Measurements from ENCODE around the gene CLSTN2. TPM values are rescaled to one million over a fixed set of nuclear protein-coding genes. Genes with fewer than 3 reads are reported as not detected.
"Not testable (repeated sequence)": the region's sequence is repeated elsewhere in the genome, so short reads cannot be mapped to it uniquely, and the experiment has no call there.

CLSTN2 gene
- total RNA-seq, 1 experiment from 2014 or later: not detected

DNA sequence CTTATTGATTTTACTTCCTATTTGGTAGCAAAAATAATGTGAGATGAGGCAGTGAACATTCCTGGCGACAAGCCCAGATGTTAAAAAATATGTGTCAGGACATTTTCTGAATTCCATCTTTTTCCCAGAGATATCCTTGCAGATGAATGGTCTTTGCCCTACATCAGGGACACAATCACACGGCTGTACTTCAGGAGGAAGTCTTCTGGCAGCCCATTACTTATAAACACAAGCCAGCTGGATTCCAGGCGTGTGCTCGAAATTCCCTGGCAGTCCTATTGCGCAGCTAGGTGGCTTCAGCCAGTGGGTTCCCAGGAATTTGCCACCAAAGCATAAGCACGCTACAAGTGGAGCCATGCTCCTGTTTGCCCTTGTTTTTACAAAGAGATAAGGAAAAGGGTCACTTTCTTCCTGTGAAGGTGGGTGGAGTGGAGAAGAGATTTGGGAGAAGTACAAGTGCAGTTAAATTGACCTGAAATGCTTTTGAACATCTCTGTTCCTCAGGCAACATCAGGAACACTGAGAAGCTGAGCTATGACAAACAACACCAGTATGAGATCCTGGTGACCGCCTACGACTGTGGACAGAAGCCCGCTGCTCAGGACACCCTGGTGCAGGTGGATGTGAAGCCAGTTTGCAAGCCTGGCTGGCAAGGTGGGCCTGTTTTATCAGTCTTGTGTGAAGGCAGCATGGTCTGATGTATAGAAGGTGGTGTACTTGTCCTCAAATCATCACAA, 485.8 kb downstream of the CLSTN2 start:
- Histone ChIP-seq H3K9me2 (replicated peaks; ENCODE audit: low read length) (no peaks in the 10 kb centered on the region), H3K27me3 (ENCODE audit: low read length) (0 out of 2 replicates have a peak, but pooled peaks cover 12% of the 10 kb centered on the region), H3K4me3 (ENCODE audit: low read length) (no peak overlapping the region), H3F3A (ENCODE audit: low read length, unreplicated experiment) (no peaks in the 10 kb centered on the region), H3K27ac (ENCODE audit: low read length) (no peak overlapping the region), H3K9ac (ENCODE audit: low read length) (no peak overlapping the region), H3K79me2 (ENCODE audit: low read length) (no peaks in the 10 kb centered on the region), H3K9me3 (ENCODE audit: low read length) (no peaks in the 10 kb centered on the region), H4K20me1 (ENCODE audit: low read length) (no peaks in the 10 kb centered on the region), H3K4me1 (ENCODE audit: insufficient read depth, low read length) (no peaks in the 10 kb centered on the region), H3K36me3 (ENCODE audit: low read depth, low read length) (no peaks in the 10 kb centered on the region), H3K4me2 (ENCODE audit: low read length) (no peak overlapping the region), H2AFZ (ENCODE audit: low read length) (no peak overlapping the region)
- BruUV-seq (replicated peaks): no TSS peak
- ChIA-PET POLR2A (ENCODE audit: unreplicated experiment) (no interaction called here), CTCF (no interaction called here)
- TF ChIP-seq EZH2 (IDR thresholded peaks at IDR 0.05; ENCODE audit: low read length, unreplicated experiment) (no peak), EZH2phosphoT487 (IDR thresholded peaks at IDR 0.05; ENCODE audit: borderline replicate concordance, low read length) (no peak)
- TF ChIP-seq, protein P1, sequence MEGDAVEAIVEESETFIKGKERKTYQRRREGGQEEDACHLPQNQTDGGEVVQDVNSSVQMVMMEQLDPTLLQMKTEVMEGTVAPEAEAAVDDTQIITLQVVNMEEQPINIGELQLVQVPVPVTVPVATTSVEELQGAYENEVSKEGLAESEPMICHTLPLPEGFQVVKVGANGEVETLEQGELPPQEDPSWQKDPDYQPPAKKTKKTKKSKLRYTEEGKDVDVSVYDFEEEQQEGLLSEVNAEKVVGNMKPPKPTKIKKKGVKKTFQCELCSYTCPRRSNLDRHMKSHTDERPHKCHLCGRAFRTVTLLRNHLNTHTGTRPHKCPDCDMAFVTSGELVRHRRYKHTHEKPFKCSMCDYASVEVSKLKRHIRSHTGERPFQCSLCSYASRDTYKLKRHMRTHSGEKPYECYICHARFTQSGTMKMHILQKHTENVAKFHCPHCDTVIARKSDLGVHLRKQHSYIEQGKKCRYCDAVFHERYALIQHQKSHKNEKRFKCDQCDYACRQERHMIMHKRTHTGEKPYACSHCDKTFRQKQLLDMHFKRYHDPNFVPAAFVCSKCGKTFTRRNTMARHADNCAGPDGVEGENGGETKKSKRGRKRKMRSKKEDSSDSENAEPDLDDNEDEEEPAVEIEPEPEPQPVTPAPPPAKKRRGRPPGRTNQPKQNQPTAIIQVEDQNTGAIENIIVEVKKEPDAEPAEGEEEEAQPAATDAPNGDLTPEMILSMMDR (conservative IDR thresholded peaks at IDR 0.05; ENCODE audit: low read depth, low read length): no peak
- intact Hi-C loops (cut with micrococcal nuclease): no loop called here
- no peak for DNase-seq
- no peak for ATAC-seq

DNA sequence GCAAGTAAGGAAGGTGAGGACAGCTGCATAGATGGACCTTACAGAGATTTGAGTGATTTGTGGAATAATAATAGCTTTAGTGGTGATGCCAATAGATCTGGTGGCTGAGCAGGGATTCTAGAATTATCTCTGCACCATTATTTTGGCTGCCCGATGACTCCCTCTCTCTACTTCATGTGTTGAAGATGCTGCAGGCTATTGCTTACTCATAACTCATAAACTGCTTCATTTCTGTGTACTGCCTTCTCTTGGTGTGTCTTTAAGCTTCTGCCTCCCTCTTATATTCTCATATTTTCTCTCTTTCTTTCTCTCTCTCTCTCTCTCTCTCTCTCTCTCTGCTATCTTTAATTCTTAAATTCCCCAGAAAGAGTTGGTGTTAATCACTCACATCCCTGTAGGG, 486.9 kb downstream of the CLSTN2 start:
- ChIA-PET CTCF (no interaction called here), POLR2A (ENCODE audit: unreplicated experiment) (no interaction called here)
- no peaks in the 10 kb centered on the region for H3K79me2 ChIP-seq (ENCODE audit: low read length)
- 0 out of 2 replicates have a peak, but pooled peaks cover 10% of the 10 kb centered on the region for H3K27me3 ChIP-seq (ENCODE audit: low read length)
- no peak overlapping the region for H2AFZ ChIP-seq (ENCODE audit: low read length)
- ATAC-seq (no peak), DNase-seq (no peak)
- TF ChIP-seq EZH2phosphoT487 (IDR thresholded peaks at IDR 0.05; ENCODE audit: borderline replicate concordance, low read length) (no peak), EZH2 (IDR thresholded peaks at IDR 0.05; ENCODE audit: low read length, unreplicated experiment) (no peak)
- TF ChIP-seq, protein P1 (conservative IDR thresholded peaks at IDR 0.05; ENCODE audit: low read depth, low read length): no peak
- no peaks in the 10 kb centered on the region for H3K4me1 ChIP-seq (ENCODE audit: insufficient read depth, low read length)
- intact Hi-C loops (cut with micrococcal nuclease): no loop called here
- no peak overlapping the region for H3K9ac ChIP-seq (ENCODE audit: low read length)
- BruUV-seq (replicated peaks): no TSS peak
- H3F3A ChIP-seq (ENCODE audit: low read length, unreplicated experiment): no peaks in the 10 kb centered on the region
- no peaks in the 10 kb centered on the region for H3K9me3 ChIP-seq (ENCODE audit: low read length)
- no peaks in the 10 kb centered on the region for H3K9me2 ChIP-seq (replicated peaks; ENCODE audit: low read length)
- no peak overlapping the region for H3K4me3 ChIP-seq (ENCODE audit: low read length)
- no peak overlapping the region for H3K27ac ChIP-seq (ENCODE audit: low read length)
- H3K36me3 ChIP-seq (ENCODE audit: low read depth, low read length): no peaks in the 10 kb centered on the region
- H4K20me1 ChIP-seq (ENCODE audit: low read length): no peaks in the 10 kb centered on the region
- H3K4me2 ChIP-seq (ENCODE audit: low read length): no peak overlapping the region

DNA sequence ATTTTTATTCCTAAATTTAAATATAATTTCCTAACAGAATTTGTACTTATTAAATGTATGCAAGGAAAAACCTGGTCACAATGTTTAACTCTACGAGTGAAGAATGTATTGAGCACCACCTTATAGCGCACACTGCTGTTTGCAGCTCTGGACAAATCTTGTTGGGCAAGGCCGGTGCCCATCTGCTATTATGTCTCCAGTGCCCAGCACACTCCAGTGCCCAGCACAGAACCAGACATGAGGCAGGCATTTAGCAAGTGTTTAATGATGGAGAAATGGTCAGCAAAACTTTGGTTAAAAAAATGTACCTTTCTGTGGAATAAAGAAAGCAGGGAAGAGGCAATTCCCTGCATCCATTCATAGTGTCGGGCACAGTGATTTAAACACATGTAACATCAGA, 488.2 kb downstream of the CLSTN2 start:
- Histone ChIP-seq H3K79me2 (ENCODE audit: low read length) (no peaks in the 10 kb centered on the region), H3K36me3 (ENCODE audit: low read depth, low read length) (no peaks in the 10 kb centered on the region), H3K4me3 (ENCODE audit: low read length) (no peak overlapping the region), H3K9ac (ENCODE audit: low read length) (no peak overlapping the region), H3F3A (ENCODE audit: low read length, unreplicated experiment) (no peaks in the 10 kb centered on the region), H3K9me3 (ENCODE audit: low read length) (no peaks in the 10 kb centered on the region), H3K27ac (ENCODE audit: low read length) (no peak overlapping the region), H2AFZ (ENCODE audit: low read length) (no peak overlapping the region), H4K20me1 (ENCODE audit: low read length) (no peaks in the 10 kb centered on the region), H3K27me3 (ENCODE audit: low read length) (0 out of 2 replicates have a peak, but pooled peaks cover 7% of the 10 kb centered on the region), H3K4me2 (ENCODE audit: low read length) (no peak overlapping the region), H3K9me2 (replicated peaks; ENCODE audit: low read length) (no peaks in the 10 kb centered on the region), H3K4me1 (ENCODE audit: insufficient read depth, low read length) (no peaks in the 10 kb centered on the region)
- ChIA-PET CTCF (no interaction called here), POLR2A (ENCODE audit: unreplicated experiment) (no interaction called here)
- ATAC-seq: no peak
- BruUV-seq (replicated peaks): no TSS peak
- TF ChIP-seq EZH2phosphoT487 (IDR thresholded peaks at IDR 0.05; ENCODE audit: borderline replicate concordance, low read length): no peak
- no peak for TF ChIP-seq EZH2 (IDR thresholded peaks at IDR 0.05; ENCODE audit: low read length, unreplicated experiment)
- TF ChIP-seq, protein P1 (conservative IDR thresholded peaks at IDR 0.05; ENCODE audit: low read depth, low read length): no peak
- intact Hi-C loops (cut with micrococcal nuclease): no loop called here
- DNase-seq: no peak

DNA sequence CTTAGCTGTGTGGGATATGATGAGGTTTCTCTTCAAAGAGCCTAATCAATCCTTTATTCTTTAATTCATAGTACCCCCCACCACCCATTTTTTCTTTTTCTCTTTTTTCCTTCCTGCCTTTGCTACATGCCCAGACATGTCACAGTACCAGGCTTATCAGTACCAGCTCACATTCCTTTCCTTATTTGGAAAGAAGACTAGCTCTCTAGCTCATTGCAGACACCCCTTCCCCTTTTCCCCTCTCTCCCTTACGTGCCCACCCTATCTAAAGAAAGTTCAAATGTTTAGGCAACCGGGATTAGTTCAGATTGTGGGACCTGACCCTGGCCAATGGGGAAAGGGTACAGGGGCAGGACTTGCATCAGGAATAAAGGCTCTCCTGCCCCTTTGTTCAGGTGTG, 488.6 kb downstream of the CLSTN2 start:
- POLR2A ChIA-PET (ENCODE audit: unreplicated experiment); H3K36me3 ChIP-seq (ENCODE audit: low read depth, low read length); intact Hi-C loops (cut with micrococcal nuclease); H2AFZ ChIP-seq (ENCODE audit: low read length); H3K27me3 ChIP-seq (ENCODE audit: low read length); H3K4me3 ChIP-seq (ENCODE audit: low read length); H3K4me1 ChIP-seq (ENCODE audit: insufficient read depth, low read length); CTCF ChIA-PET; DNase-seq; BruUV-seq (replicated peaks); H3K9me2 ChIP-seq (replicated peaks; ENCODE audit: low read length); H3K4me2 ChIP-seq (ENCODE audit: low read length); H3K9ac ChIP-seq (ENCODE audit: low read length); ATAC-seq; H4K20me1 ChIP-seq (ENCODE audit: low read length); H3F3A ChIP-seq (ENCODE audit: low read length, unreplicated experiment); H3K9me3 ChIP-seq (ENCODE audit: low read length); H3K79me2 ChIP-seq (ENCODE audit: low read length); H3K27ac ChIP-seq (ENCODE audit: low read length): not testable (repeated sequence)

All from PC-3 (cell line).